HCT116 (cell line): ENCODE data around the gene PSMA1. TPM values are rescaled to one million over a fixed set of nuclear protein-coding genes. Genes with fewer than 3 reads are reported as not detected.

Experiments
- ATAC-seq: fragments of 200-7000 bp; cut with Tn5 transposase; 2 replicates; pipeline ENCODE4 v1.9.1; 2020; ENCODE audit warnings: mild to moderate bottlenecking, moderate library complexity
- BruUV-seq: library from RNA; stranded (reverse); fragments of 400-500 nt; replicated peaks from 2 replicates; lab custom pipeline; 2021; lab: Mats Ljungman, UMichigan
- CTCF ChIA-PET: fragments of 300-600 bp; sonication (Branson Sonifier 250); formaldehyde crosslinking; loops from one replicate; lab custom pipeline; 2021; ENCODE audit warnings: antibody characterized with exemption; lab: Charles Lee
- POLR2A ChIA-PET: fragments of 300-600, 350-600 bp; sonication (Branson Sonifier 250); formaldehyde crosslinking; loops from one replicate; lab custom pipeline; 2021; ENCODE audit warnings: antibody characterized with exemption; lab: Charles Lee
- RAD21 ChIA-PET, 2 experiments: fragments of 300-600 bp; sonication (Branson Sonifier 250); formaldehyde crosslinking; loops; one replicate each; lab custom pipeline; 2023; ENCODE audit warnings: low total read pairs in 2 of 2; ENCODE audit not compliant: uncharacterized antibody in 2 of 2, unreplicated experiment in 2 of 2, low non-redundant PET in 1 of 2; lab: Charles Lee
- DNase-seq: peaks from one replicate; pipeline ENCODE4 v3.0.0-alpha.2; 2010; ENCODE audit warnings: low read depth, low spot score
- H2AFZ ChIP-seq: fragments of 200-600 bp; shearing (Covaris generic), sonication (generic); 2 replicates; pipeline ENCODE4 v1.6.1; 2017; ENCODE audit warnings: low read depth, mixed run types, mixed read lengths, antibody characterized with exemption, low read length; ENCODE audit not compliant: poor library complexity, severe bottlenecking
- H3K27ac ChIP-seq: 2 replicates; pipeline ENCODE4 v1.5.1; 2012; ENCODE audit warnings: low read depth, low read length
- H3K27me3 ChIP-seq: fragments of 200-600 bp; sonication (generic); 2 replicates; pipeline ENCODE4 v1.6.1; 2016; ENCODE audit warnings: mixed run types, low read length, mixed read lengths; ENCODE audit not compliant: insufficient read depth
- H3K36me3 ChIP-seq, 2 experiments: fragments of 200-500 bp in 1 of 2; fragments of 200-600 bp in 1 of 2; sonication (Bioruptor generic) in 1 of 2; sonication (generic) in 1 of 2; 2 replicates each; pipeline versions ENCODE4 v1.5.1 to v1.6.1; 2014 to 2016; ENCODE audit warnings: low read length in 2 of 2, inconsistent platforms in 1 of 2, mixed read lengths in 1 of 2, mixed run types in 1 of 2; ENCODE audit not compliant: insufficient read depth in 2 of 2, control insufficient read depth in 1 of 2
- H3K4me1 ChIP-seq, 2 experiments: fragments of 200-600 bp in 1 of 2; sonication (generic) in 1 of 2; 2 replicates each; pipeline versions ENCODE4 v1.5.1 to v1.6.1; 2012 to 2017; ENCODE audit warnings: low read length in 2 of 2, inconsistent platforms in 1 of 2, mild to moderate bottlenecking in 1 of 2, mixed read lengths in 1 of 2, mixed run types in 1 of 2, moderate library complexity in 1 of 2; ENCODE audit not compliant: insufficient read depth in 2 of 2, control insufficient read depth in 1 of 2
- H3K4me2 ChIP-seq: fragments of 200-600 bp; sonication (generic); 2 replicates; pipeline ENCODE4 v1.6.1; 2017; ENCODE audit warnings: mixed run types, low read length, mixed read lengths
- H3K4me3 ChIP-seq, 2 experiments: fragments of 200-600 bp in 1 of 2; sonication (generic) in 1 of 2; replicated peaks in 1 of 2; 2 replicates each; pipeline ENCODE4 v1.5.1; 2011 to 2016; ENCODE audit warnings: low read length in 2 of 2, control low read depth in 1 of 2, low read depth in 1 of 2, mild to moderate bottlenecking in 1 of 2, mixed read lengths in 1 of 2, mixed run types in 1 of 2
- H3K79me2 ChIP-seq: fragments of 200-600 bp; sonication (generic); 2 replicates; pipeline ENCODE4 v1.6.1; 2017; ENCODE audit warnings: mild to moderate bottlenecking, mixed run types, low read length, moderate library complexity, mixed read lengths; ENCODE audit not compliant: insufficient read depth
- H3K9ac ChIP-seq: fragments of 200-600 bp; sonication (generic); 2 replicates; pipeline ENCODE4 v1.6.1; 2016; ENCODE audit warnings: low read length, mixed read lengths
- H3K9me2 ChIP-seq: fragments of 200-600 bp; sonication (generic), shearing (Covaris generic); 2 replicates; pipeline ENCODE4 v1.6.1; 2017; ENCODE audit warnings: mixed run types, mild to moderate bottlenecking, moderate library complexity; ENCODE audit not compliant: insufficient read depth
- H3K9me3 ChIP-seq, 2 experiments: fragments of 200-500 bp in 1 of 2; fragments of 200-600 bp in 1 of 2; sonication (Bioruptor generic) in 1 of 2; sonication (generic) in 1 of 2; 2 replicates each; pipeline ENCODE4 v1.6.1; 2014 to 2017; ENCODE audit warnings: low read length in 2 of 2, mixed read lengths in 2 of 2, inconsistent platforms in 1 of 2, low read depth in 1 of 2, mild to moderate bottlenecking in 1 of 2, mixed run types in 1 of 2, moderate library complexity in 1 of 2; ENCODE audit not compliant: control insufficient read depth in 1 of 2, insufficient read depth in 1 of 2
- H4K20me1 ChIP-seq: fragments of 200-600 bp; sonication (generic), shearing (Covaris generic); 2 replicates; pipeline ENCODE4 v1.6.1; 2017; ENCODE audit warnings: mixed run types, mild to moderate bottlenecking, moderate library complexity; ENCODE audit not compliant: insufficient read depth
- EGR1 ChIP-seq: IDR thresholded peaks from 2 replicates; pipeline ENCODE4 v1.6.1; 2012; ENCODE audit warnings: low read depth
- EZH2 ChIP-seq: fragments of 200-600 bp; sonication (generic); IDR thresholded peaks from 2 replicates; pipeline ENCODE4 v1.6.1; 2017; ENCODE audit warnings: antibody characterized with exemption, mixed run types
- FOSL1 ChIP-seq: IDR thresholded peaks from 2 replicates; pipeline ENCODE4 v1.6.1; 2012; ENCODE audit warnings: low read depth
- SRF ChIP-seq: IDR thresholded peaks from 2 replicates; pipeline ENCODE4 v1.6.1; 2012; ENCODE audit warnings: low read depth
- TCF7L2 ChIP-seq: IDR thresholded peaks from 2 replicates; pipeline ENCODE4 v1.7.0; 2011; ENCODE audit warnings: borderline replicate concordance, inconsistent platforms; ENCODE audit not compliant: insufficient read depth, insufficient read length; ENCODE audit errors: extremely low read depth
- ZFX ChIP-seq: fragments of 450-650 bp; IDR thresholded peaks from 2 replicates; pipeline ENCODE4 v1.6.1; 2017
- ZNF274 ChIP-seq: fragments of 200-500 bp; sonication (Bioruptor generic); IDR thresholded peaks from 2 replicates; pipeline ENCODE4 v1.6.1; 2014; ENCODE audit warnings: mild to moderate bottlenecking, low read depth, low read length, inconsistent platforms
- intact Hi-C: fragments of 100-400 bp; cut with micrococcal nuclease; formaldehyde crosslinking; loops from 2 replicates; pipeline ENCODE4 v1.10.0; 2022
- total RNA-seq: library from RNA; stranded (reverse); gene quantifications from one replicate; pipeline ENCODE4 v1.2.1, GENCODE V29; 2021; ENCODE audit not compliant: unreplicated experiment
- TF ChIP-seq, protein P1 (sequence below): IDR thresholded peaks from 2 replicates; pipeline ENCODE4 v1.6.1; 2012
- TF ChIP-seq, protein P2 (sequence below), 3 experiments: fragments of 200-600 bp in 1 of 3; sonication (generic) in 1 of 3; IDR thresholded peaks in 2 of 3; conservative IDR thresholded peaks in 1 of 3; 2 replicates each; pipeline ENCODE4 v1.5.1; 2012 to 2017; ENCODE audit warnings: low read depth in 2 of 3, low read length in 2 of 3, antibody characterized with exemption in 1 of 3, borderline replicate concordance in 1 of 3, control low read depth in 1 of 3, mild to moderate bottlenecking in 1 of 3, mixed read lengths in 1 of 3, mixed run types in 1 of 3, moderate library complexity in 1 of 3; ENCODE audit not compliant: insufficient read depth in 1 of 3
- TF ChIP-seq, protein P3 (sequence below): IDR thresholded peaks from 2 replicates; pipeline ENCODE4 v1.6.1; 2012; ENCODE audit warnings: low read depth
- TF ChIP-seq, protein P4 (sequence below): IDR thresholded peaks from 2 replicates; pipeline ENCODE4 v1.6.1; 2011; ENCODE audit warnings: mild to moderate bottlenecking, low read length, moderate library complexity; ENCODE audit not compliant: insufficient replicate concordance; ENCODE audit errors: extremely low read depth

Gene PSMA1
- total RNA-seq, 1 experiment from 2014 or later = 211 TPM

DNA sequence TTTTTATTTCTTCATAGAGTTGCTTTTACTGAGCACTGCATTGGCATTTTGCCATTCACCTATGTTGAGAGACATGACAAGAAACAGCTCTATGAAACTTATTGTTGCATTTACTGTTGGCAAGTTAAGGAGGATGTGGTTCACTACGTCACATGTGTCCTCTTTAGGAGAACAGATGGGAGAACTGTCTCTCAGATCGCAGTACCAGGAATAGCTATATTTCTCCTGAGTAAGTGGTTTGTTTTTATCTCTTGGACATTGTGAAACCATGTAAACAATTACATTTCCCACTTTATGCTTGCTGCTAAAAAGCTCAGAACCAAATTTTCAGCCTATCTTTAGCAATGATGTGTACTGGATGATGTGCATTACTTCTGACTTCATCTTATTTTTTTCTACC is 34.8 kb upstream of the PSMA1 start:
- RAD21 ChIA-PET = no interaction called here
- no TSS peak for BruUV-seq
- no peak overlapping the region for H3K27ac ChIP-seq
- DNase-seq = no peak
- no peak overlapping the region for H2AFZ ChIP-seq
- no peaks in the 10 kb centered on the region for H3K9me3 ChIP-seq
- TF ChIP-seq, protein P1, sequence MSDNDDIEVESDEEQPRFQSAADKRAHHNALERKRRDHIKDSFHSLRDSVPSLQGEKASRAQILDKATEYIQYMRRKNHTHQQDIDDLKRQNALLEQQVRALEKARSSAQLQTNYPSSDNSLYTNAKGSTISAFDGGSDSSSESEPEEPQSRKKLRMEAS = no peak
- no peak for TF ChIP-seq SRF
- no peak for TF ChIP-seq ZFX
- no peak for TF ChIP-seq TCF7L2
- no peak for TF ChIP-seq ZNF274
- TF ChIP-seq, protein P2, sequence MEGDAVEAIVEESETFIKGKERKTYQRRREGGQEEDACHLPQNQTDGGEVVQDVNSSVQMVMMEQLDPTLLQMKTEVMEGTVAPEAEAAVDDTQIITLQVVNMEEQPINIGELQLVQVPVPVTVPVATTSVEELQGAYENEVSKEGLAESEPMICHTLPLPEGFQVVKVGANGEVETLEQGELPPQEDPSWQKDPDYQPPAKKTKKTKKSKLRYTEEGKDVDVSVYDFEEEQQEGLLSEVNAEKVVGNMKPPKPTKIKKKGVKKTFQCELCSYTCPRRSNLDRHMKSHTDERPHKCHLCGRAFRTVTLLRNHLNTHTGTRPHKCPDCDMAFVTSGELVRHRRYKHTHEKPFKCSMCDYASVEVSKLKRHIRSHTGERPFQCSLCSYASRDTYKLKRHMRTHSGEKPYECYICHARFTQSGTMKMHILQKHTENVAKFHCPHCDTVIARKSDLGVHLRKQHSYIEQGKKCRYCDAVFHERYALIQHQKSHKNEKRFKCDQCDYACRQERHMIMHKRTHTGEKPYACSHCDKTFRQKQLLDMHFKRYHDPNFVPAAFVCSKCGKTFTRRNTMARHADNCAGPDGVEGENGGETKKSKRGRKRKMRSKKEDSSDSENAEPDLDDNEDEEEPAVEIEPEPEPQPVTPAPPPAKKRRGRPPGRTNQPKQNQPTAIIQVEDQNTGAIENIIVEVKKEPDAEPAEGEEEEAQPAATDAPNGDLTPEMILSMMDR (IDR thresholded peaks at IDR 0.05 in 2 of 3, conservative IDR thresholded peaks at IDR 0.05 in 1 of 3; ENCODE audit: borderline replicate concordance in 1 of 3, insufficient read depth in 1 of 3, low read depth in 2 of 3, low read length in 2 of 3) = no peak
- TF ChIP-seq, protein P3, sequence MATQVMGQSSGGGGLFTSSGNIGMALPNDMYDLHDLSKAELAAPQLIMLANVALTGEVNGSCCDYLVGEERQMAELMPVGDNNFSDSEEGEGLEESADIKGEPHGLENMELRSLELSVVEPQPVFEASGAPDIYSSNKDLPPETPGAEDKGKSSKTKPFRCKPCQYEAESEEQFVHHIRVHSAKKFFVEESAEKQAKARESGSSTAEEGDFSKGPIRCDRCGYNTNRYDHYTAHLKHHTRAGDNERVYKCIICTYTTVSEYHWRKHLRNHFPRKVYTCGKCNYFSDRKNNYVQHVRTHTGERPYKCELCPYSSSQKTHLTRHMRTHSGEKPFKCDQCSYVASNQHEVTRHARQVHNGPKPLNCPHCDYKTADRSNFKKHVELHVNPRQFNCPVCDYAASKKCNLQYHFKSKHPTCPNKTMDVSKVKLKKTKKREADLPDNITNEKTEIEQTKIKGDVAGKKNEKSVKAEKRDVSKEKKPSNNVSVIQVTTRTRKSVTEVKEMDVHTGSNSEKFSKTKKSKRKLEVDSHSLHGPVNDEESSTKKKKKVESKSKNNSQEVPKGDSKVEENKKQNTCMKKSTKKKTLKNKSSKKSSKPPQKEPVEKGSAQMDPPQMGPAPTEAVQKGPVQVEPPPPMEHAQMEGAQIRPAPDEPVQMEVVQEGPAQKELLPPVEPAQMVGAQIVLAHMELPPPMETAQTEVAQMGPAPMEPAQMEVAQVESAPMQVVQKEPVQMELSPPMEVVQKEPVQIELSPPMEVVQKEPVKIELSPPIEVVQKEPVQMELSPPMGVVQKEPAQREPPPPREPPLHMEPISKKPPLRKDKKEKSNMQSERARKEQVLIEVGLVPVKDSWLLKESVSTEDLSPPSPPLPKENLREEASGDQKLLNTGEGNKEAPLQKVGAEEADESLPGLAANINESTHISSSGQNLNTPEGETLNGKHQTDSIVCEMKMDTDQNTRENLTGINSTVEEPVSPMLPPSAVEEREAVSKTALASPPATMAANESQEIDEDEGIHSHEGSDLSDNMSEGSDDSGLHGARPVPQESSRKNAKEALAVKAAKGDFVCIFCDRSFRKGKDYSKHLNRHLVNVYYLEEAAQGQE = no peak
- TF ChIP-seq FOSL1 = no peak
- TF ChIP-seq, protein P4, sequence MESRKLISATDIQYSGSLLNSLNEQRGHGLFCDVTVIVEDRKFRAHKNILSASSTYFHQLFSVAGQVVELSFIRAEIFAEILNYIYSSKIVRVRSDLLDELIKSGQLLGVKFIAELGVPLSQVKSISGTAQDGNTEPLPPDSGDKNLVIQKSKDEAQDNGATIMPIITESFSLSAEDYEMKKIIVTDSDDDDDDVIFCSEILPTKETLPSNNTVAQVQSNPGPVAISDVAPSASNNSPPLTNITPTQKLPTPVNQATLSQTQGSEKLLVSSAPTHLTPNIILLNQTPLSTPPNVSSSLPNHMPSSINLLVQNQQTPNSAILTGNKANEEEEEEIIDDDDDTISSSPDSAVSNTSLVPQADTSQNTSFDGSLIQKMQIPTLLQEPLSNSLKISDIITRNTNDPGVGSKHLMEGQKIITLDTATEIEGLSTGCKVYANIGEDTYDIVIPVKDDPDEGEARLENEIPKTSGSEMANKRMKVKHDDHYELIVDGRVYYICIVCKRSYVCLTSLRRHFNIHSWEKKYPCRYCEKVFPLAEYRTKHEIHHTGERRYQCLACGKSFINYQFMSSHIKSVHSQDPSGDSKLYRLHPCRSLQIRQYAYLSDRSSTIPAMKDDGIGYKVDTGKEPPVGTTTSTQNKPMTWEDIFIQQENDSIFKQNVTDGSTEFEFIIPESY = no peak
- TF ChIP-seq EGR1 = no peak
- TF ChIP-seq EZH2 = no peak
- H3K79me2 ChIP-seq = no peaks in the 10 kb centered on the region
- intact Hi-C loops = no loop called here
- H3K4me3 ChIP-seq = no peak overlapping the region
- H3K4me1 ChIP-seq = no peaks in the 10 kb centered on the region
- no peak overlapping the region for H3K4me2 ChIP-seq
- H3K27me3 ChIP-seq = no peaks in the 10 kb centered on the region
- no peaks in the 10 kb centered on the region for H3K36me3 ChIP-seq
- CTCF ChIA-PET = no interaction called here
- H3K9ac ChIP-seq = no peak overlapping the region
- no peaks in the 10 kb centered on the region for H4K20me1 ChIP-seq
- no peaks in the 10 kb centered on the region for H3K9me2 ChIP-seq
- ATAC-seq = no peak
- POLR2A ChIA-PET = no interaction called here
